CD4-positive, alpha-beta T cell (primary cell): Measurements from ENCODE around the gene VEPH1. TPM values are rescaled to one million over a fixed set of nuclear protein-coding genes. Genes with fewer than 3 reads are reported as not detected.

Experiments
- ATAC-seq: fragments of 200-7000 bp; cut with Tn5 transposase; one replicate; pipeline ENCODE4 v1.10.0; 2022; ENCODE audit warnings: mild to moderate bottlenecking; ENCODE audit not compliant: poor library complexity
- CTCF ChIA-PET: fragments of 350-600 bp; sonication (Branson Sonifier 250); formaldehyde crosslinking; loops from one replicate; lab custom pipeline; 2021; ENCODE audit warnings: antibody characterized with exemption, inconsistent platforms; lab: Charles Lee
- POLR2A ChIA-PET: fragments of 350-600 bp; sonication (Branson Sonifier 250); formaldehyde crosslinking; loops from one replicate; lab custom pipeline; 2021; ENCODE audit warnings: antibody characterized with exemption, inconsistent platforms; lab: Charles Lee
- DNase-seq, 14 experiments: peaks; one replicate each; pipeline ENCODE4 v3.0.0-alpha.2; 2013 to 2020; ENCODE audit warnings: mixed read lengths in 2 of 14
- H3K27ac ChIP-seq, 2 donors: one replicate each; pipeline versions ENCODE4 v1.5.1 to v1.7.0; 2013; ENCODE audit warnings: low read length in 2 of 2, low read depth in 1 of 2, mild to moderate bottlenecking in 1 of 2
- H3K27me3 ChIP-seq, 2 experiments: 1 replicate in 1 of 2; 2 replicates in 1 of 2; pipeline versions ENCODE4 v1.6.1 to v1.7.0; 2013; ENCODE audit warnings: low read length in 2 of 2, control low read depth in 1 of 2, mild to moderate bottlenecking in 1 of 2, moderate library complexity in 1 of 2; ENCODE audit not compliant: insufficient read depth in 2 of 2, control insufficient read depth in 1 of 2
- H3K36me3 ChIP-seq: one replicate; pipeline ENCODE4 v1.6.1; 2013; ENCODE audit warnings: low read length, control low read depth; ENCODE audit not compliant: insufficient read depth
- H3K4me1 ChIP-seq: one replicate; pipeline ENCODE4 v1.6.1; 2013; ENCODE audit warnings: low read length, control low read depth; ENCODE audit not compliant: insufficient read depth
- H3K4me3 ChIP-seq: one replicate; pipeline ENCODE4 v1.5.1; 2013; ENCODE audit warnings: mild to moderate bottlenecking, low read length, moderate library complexity
- H3K9me3 ChIP-seq, 2 experiments: 1 replicate in 1 of 2; 2 replicates in 1 of 2; pipeline versions ENCODE4 v1.6.1 to v1.7.0; 2013; ENCODE audit warnings: low read length in 2 of 2, mild to moderate bottlenecking in 2 of 2, control low read depth in 1 of 2, moderate library complexity in 1 of 2; ENCODE audit not compliant: control insufficient read depth in 1 of 2, insufficient read depth in 1 of 2
- H3K27ac Mint-ChIP-seq: one replicate; pipeline ENCODE4 v1.8.0; 2020; ENCODE audit warnings: mixed read lengths
- H3K27me3 Mint-ChIP-seq: one replicate; pipeline ENCODE4 v1.8.0; 2021; ENCODE audit warnings: mixed read lengths
- H3K36me3 Mint-ChIP-seq: one replicate; pipeline ENCODE4 v1.8.0; 2021; ENCODE audit warnings: low read depth, mixed read lengths
- H3K4me1 Mint-ChIP-seq: one replicate; pipeline ENCODE4 v1.8.0; 2021; ENCODE audit warnings: low read depth, mixed read lengths
- H3K4me3 Mint-ChIP-seq: one replicate; pipeline ENCODE4 v1.8.0; 2020; ENCODE audit warnings: mild to moderate bottlenecking, mixed read lengths
- H3K9me3 Mint-ChIP-seq: one replicate; pipeline ENCODE4 v1.8.0; 2020; ENCODE audit warnings: mixed read lengths
- CTCF ChIP-seq: fragments of 200-600 bp; IDR thresholded peaks from one replicate; pipeline ENCODE4 v1.8.0; 2022; ENCODE audit warnings: antibody characterized with exemption, mild to moderate bottlenecking
- intact Hi-C, 2 experiments: fragments of 100-400 bp; cut with DNase I in 1 of 2; cut with micrococcal nuclease in 1 of 2; formaldehyde crosslinking; loops; one replicate each; pipeline versions ENCODE4 v1.15.1 to v1.9.0; 2023 to 2025; cut with DNase I, micrococcal nuclease
- total RNA-seq, 174 experiments: library from RNA in 2 of 174; stranded (reverse) in 2 of 174; gene quantifications; one replicate each; pipeline ENCODE4 v1.2.3 and lab custom pipeline; 2021 to 2026

The VEPH1 gene
- total RNA-seq, 2 experiments from 2014 or later, result not detected

- Mint-ChIP-seq H3K27ac (no peak overlapping the region), H3K36me3 (no peaks in the 10 kb centered on the region), H3K4me1 (no peaks in the 10 kb centered on the region), H3K9me3 (no peaks in the 10 kb centered on the region), H3K4me3 (no peak overlapping the region), H3K27me3 (no peaks in the 10 kb centered on the region)
- Histone ChIP-seq H3K4me1 (no peaks in the 10 kb centered on the region), H3K36me3 (no peaks in the 10 kb centered on the region), H3K4me3 (no peak overlapping the region), H3K27ac (no peak overlapping the region), H3K27me3 (no peaks in the 10 kb centered on the region), H3K9me3 (no peaks in the 10 kb centered on the region)
- intact Hi-C loops, result no loop called here
- CTCF ChIA-PET, result no interaction called here
- TF ChIP-seq CTCF, result no peak
- POLR2A ChIA-PET, result no interaction called here
- DNase-seq, result no peak
- ATAC-seq, result no peak
These were observed 139.8 kb downstream of the VEPH1 start for GRCh38 chr3:157363393-157363792.

GRCh38 chr3:157362348-157362747 is 140.9 kb downstream of the VEPH1 start:
- TF ChIP-seq CTCF, result no peak
- no peak overlapping the region for H3K4me3 Mint-ChIP-seq
- peaks cover 0 to 6% of the 10 kb centered on the region in 2 experiments for H3K27me3 ChIP-seq
- ChIA-PET POLR2A (no interaction called here), CTCF (no interaction called here)
- no peak overlapping the region for H3K27ac ChIP-seq
- intact Hi-C loops, result no loop called here
- H3K4me1 Mint-ChIP-seq, result no peaks in the 10 kb centered on the region
- no peaks in the 10 kb centered on the region for H3K9me3 Mint-ChIP-seq
- peaks cover 4% of the 10 kb centered on the region for H3K27me3 Mint-ChIP-seq
- H3K36me3 Mint-ChIP-seq, result no peaks in the 10 kb centered on the region
- no peak overlapping the region for H3K4me3 ChIP-seq
- H3K36me3 ChIP-seq, result no peaks in the 10 kb centered on the region
- DNase-seq (no peak), ATAC-seq (no peak)
- no peaks in the 10 kb centered on the region for H3K4me1 ChIP-seq
- no peaks in the 10 kb centered on the region for H3K9me3 ChIP-seq
- H3K27ac Mint-ChIP-seq, result no peak overlapping the region

GRCh38 chr3:157360044-157360443 is 143.2 kb downstream of the VEPH1 start:
- Mint-ChIP-seq H3K9me3 (no peaks in the 10 kb centered on the region), H3K27me3 (peaks cover 4% of the 10 kb centered on the region), H3K27ac (no peak overlapping the region), H3K4me1 (no peaks in the 10 kb centered on the region), H3K36me3 (no peaks in the 10 kb centered on the region), H3K4me3 (no peak overlapping the region)
- Histone ChIP-seq H3K27me3 (peaks cover 0 to 6% of the 10 kb centered on the region in 2 experiments), H3K4me1 (no peaks in the 10 kb centered on the region), H3K27ac (no peak overlapping the region), H3K9me3 (no peaks in the 10 kb centered on the region), H3K36me3 (no peaks in the 10 kb centered on the region), H3K4me3 (no peak overlapping the region)
- intact Hi-C loops, result no loop called here
- ATAC-seq, result no peak
- TF ChIP-seq CTCF, result no peak
- ChIA-PET CTCF (no interaction called here), POLR2A (no interaction called here)
- no peak for DNase-seq
